NCI-H2107 (cell line): Measurements from ENCODE around the gene TMA16.
A peak's percentile ranks its signal among the peaks of the same experiment; 100 is the strongest.
"Not testable (repeated sequence)": the region's sequence is repeated elsewhere in the genome, so short reads cannot be mapped to it uniquely, and the experiment has no call there.

Experiments
- DNase-seq: peaks from one replicate; lab custom pipeline; 2025; lab: John Stamatoyannopoulos, UW

TMA16 gene

GRCh38 chr4:163494360-163495241 is at the start of gene TMA16:
Gene TMA16 (plus strand): TSS chr4:163494690. CDS start chr4:163494802, 112 bp downstream.
- peak; percentile 70 for DNase-seq

- not testable (repeated sequence) for DNase-seq
Observed at GRCh38 chr4:163447023-163447422, 47.5 kb upstream of the TMA16 start.

- no peak for DNase-seq
Observed at GRCh38 chr4:163447481-163447880, 47.0 kb upstream of the TMA16 start.

GRCh38 chr4:163448540-163449203 is 45.8 kb upstream of the TMA16 start:
- DNase-seq, result no peak

- no peak for DNase-seq
Observed at GRCh38 chr4:163462556-163462955, 31.9 kb upstream of the TMA16 start.

GRCh38 chr4:163467082-163467770 is 27.3 kb upstream of the TMA16 start:
- DNase-seq, result no peak

GRCh38 chr4:163470391-163470790 is 24.1 kb upstream of the TMA16 start:
- DNase-seq, result no peak

GRCh38 chr4:163473130-163473529 is 21.4 kb upstream of the TMA16 start:
- DNase-seq, result no peak

- no peak for DNase-seq
Observed at GRCh38 chr4:163473576-163473975, 20.9 kb upstream of the TMA16 start, which contains the start of gene TKTL2. Gene TKTL2 (minus strand): TSS chr4:163473754. CDS start chr4:163473734, 20 bp downstream.

GRCh38 chr4:163474027-163474426 is 20.5 kb upstream of the TMA16 start:
- DNase-seq, result no peak

GRCh38 chr4:163476761-163477438 is 17.6 kb upstream of the TMA16 start:
- no peak for DNase-seq

- no peak for DNase-seq
Observed at GRCh38 chr4:163482190-163482589, 12.3 kb upstream of the TMA16 start.

- DNase-seq, result no peak
Observed at GRCh38 chr4:163484906-163485305, 9.6 kb upstream of the TMA16 start.

- DNase-seq, result no peak
Observed at GRCh38 chr4:163485589-163485988, 8.9 kb upstream of the TMA16 start.

GRCh38 chr4:163486321-163486720 is 8.2 kb upstream of the TMA16 start:
- no peak for DNase-seq

- no peak for DNase-seq
Observed at GRCh38 chr4:163489929-163490328, 4.6 kb upstream of the TMA16 start.

GRCh38 chr4:163492951-163493504 is 1.5 kb upstream of the TMA16 start:
- no peak for DNase-seq

- DNase-seq, result no peak
Observed at GRCh38 chr4:163493643-163494359, 689 bp upstream of the TMA16 start.

- DNase-seq, result no peak
Observed at GRCh38 chr4:163495900-163496299, 1.4 kb downstream of the TMA16 start.

- DNase-seq, result no peak
Observed at GRCh38 chr4:163500586-163500985, 6.1 kb downstream of the TMA16 start.

GRCh38 chr4:163505374-163505773 is 10.9 kb downstream of the TMA16 start:
- no peak for DNase-seq
